Activated naive CD4-positive, alpha-beta T cell treated with anti-CD3 and anti-CD28 coated beads for 36 hours (primary cell): ENCODE results near the gene MYBPHL. TPM values are rescaled to one million over a fixed set of nuclear protein-coding genes. Genes with fewer than 3 reads are reported as not detected.

Experiments used
- CTCF ChIA-PET: fragments of 350-600 bp; sonication (Branson Sonifier 250); formaldehyde crosslinking; loops from one replicate; lab custom pipeline; 2021; ENCODE audit warnings: antibody characterized with exemption; lab: Charles Lee
- DNase-seq: peaks from one replicate; pipeline ENCODE4 v3.0.0-alpha.2; 2020
- H3K27ac Mint-ChIP-seq: one replicate; pipeline ENCODE4 v1.8.0; 2021; ENCODE audit warnings: mild to moderate bottlenecking, mixed read lengths
- H3K27me3 Mint-ChIP-seq: one replicate; pipeline ENCODE4 v1.8.0; 2021; ENCODE audit warnings: low read depth, mixed read lengths
- H3K36me3 Mint-ChIP-seq: one replicate; pipeline ENCODE4 v1.8.0; 2021; ENCODE audit warnings: low read depth, mixed read lengths
- H3K4me1 Mint-ChIP-seq: one replicate; pipeline ENCODE4 v1.8.0; 2021; ENCODE audit warnings: low read depth, mixed read lengths
- H3K4me3 Mint-ChIP-seq: one replicate; pipeline ENCODE4 v1.8.0; 2021; ENCODE audit warnings: mild to moderate bottlenecking, moderate library complexity, mixed read lengths
- H3K9me3 Mint-ChIP-seq: one replicate; pipeline ENCODE4 v1.8.0; 2021; ENCODE audit warnings: mixed read lengths
- intact Hi-C: fragments of 100-400 bp; cut with micrococcal nuclease; formaldehyde crosslinking; loops from one replicate; pipeline ENCODE4 v1.15.1; 2023
- total RNA-seq, 2 experiments: library from RNA; stranded (reverse); gene quantifications; one replicate each; pipeline ENCODE4 v1.2.3, GENCODE V29; 2021

The MYBPHL gene
- total RNA-seq, 2 experiments from 2014 or later, result not detected

- Mint-ChIP-seq H3K4me3 (peak overlapping the region; percentile 94), H3K27me3 (no peaks in the 10 kb centered on the region), H3K4me1 (peaks cover 6% of the 10 kb centered on the region), H3K9me3 (no peaks in the 10 kb centered on the region), H3K36me3 (no peaks in the 10 kb centered on the region), H3K27ac (no peak overlapping the region)
- CTCF ChIA-PET, result interaction anchor here (0.9 to 8.9 kb wide), 2 partner anchors 115 to 121 kb away, joined by 3 to 126 read pairs; partner anchors contain the start of gene SORT1
- intact Hi-C loops, result loop anchor here (1.0 to 5.0 kb wide), 7 partner anchors 71 to 265 kb away; partner anchors contain the start of genes ATXN7L2, PSMA5, SARS1 and WDR47
- no peak for DNase-seq
Observed at GRCh38 chr1:109283748-109284600, 22.8 kb downstream of the MYBPHL start.

GRCh38 chr1:109282952-109283747, 23.7 kb downstream of the MYBPHL start, which contains the start of gene PSRC1:
Gene PSRC1, minus strand, starts transcription at chr1:109283145.
- H3K4me1 Mint-ChIP-seq, result peaks cover 6% of the 10 kb centered on the region
- peak within 1 kb of the TSS; percentile 94 for H3K4me3 Mint-ChIP-seq
- H3K27ac Mint-ChIP-seq, result peak within 1 kb of the TSS; percentile 89
- H3K27me3 Mint-ChIP-seq, result no peaks in the 10 kb centered on the region
- no peaks in the 10 kb centered on the region for H3K9me3 Mint-ChIP-seq
- no peaks in the 10 kb centered on the region for H3K36me3 Mint-ChIP-seq
- DNase-seq, result peak; percentile 94
- intact Hi-C loops, result loop anchor here (1.0 to 5.0 kb wide), 7 partner anchors 70 to 266 kb away; partner anchors contain the start of genes ATXN7L2, PSMA5, SARS1 and WDR47
- CTCF ChIA-PET, result interaction anchor here (0.9 to 8.9 kb wide), 6 partner anchors 25 to 249 kb away, joined by 3 to 126 read pairs (median 4); partner anchors contain the start of gene SORT1

GRCh38 chr1:109282497-109282951, 24.3 kb downstream of the MYBPHL start:
- H3K27ac Mint-ChIP-seq, result no peak overlapping the region
- peak; percentile 11 for DNase-seq
- CTCF ChIA-PET, result interaction anchor here (0.9 to 8.9 kb wide), 6 partner anchors 25 to 250 kb away, joined by 3 to 126 read pairs (median 4); partner anchors contain the start of gene SORT1
- no peaks in the 10 kb centered on the region for H3K9me3 Mint-ChIP-seq
- H3K4me3 Mint-ChIP-seq, result peak overlapping the region; percentile 94
- H3K27me3 Mint-ChIP-seq, result no peaks in the 10 kb centered on the region
- peaks cover 6% of the 10 kb centered on the region for H3K4me1 Mint-ChIP-seq
- intact Hi-C loops, result loop anchor here (2.0 to 5.0 kb wide), 2 partner anchors 200 to 240 kb away; partner anchors contain the start of genes ATXN7L2 and WDR47
- no peaks in the 10 kb centered on the region for H3K36me3 Mint-ChIP-seq

- no peaks in the 10 kb centered on the region for H3K27me3 Mint-ChIP-seq
- H3K36me3 Mint-ChIP-seq, result no peaks in the 10 kb centered on the region
- no peak overlapping the region for H3K27ac Mint-ChIP-seq
- intact Hi-C loops, result loop anchor here (2.0 to 5.0 kb wide), 2 partner anchors 201 to 240 kb away; partner anchors contain the start of genes ATXN7L2 and WDR47
- peaks cover 6% of the 10 kb centered on the region for H3K4me1 Mint-ChIP-seq
- CTCF ChIA-PET, result interaction anchor here (0.6 to 8.9 kb wide), 6 partner anchors 16 to 250 kb away, joined by 3 to 126 read pairs (median 4); partner anchors contain the start of gene SORT1
- no peak for DNase-seq
- peak overlapping the region; percentile 94 for H3K4me3 Mint-ChIP-seq
- H3K9me3 Mint-ChIP-seq, result no peaks in the 10 kb centered on the region
Observed at GRCh38 chr1:109281680-109282496, 24.9 kb downstream of the MYBPHL start.

GRCh38 chr1:109280862-109281261, 25.9 kb downstream of the MYBPHL start:
- intact Hi-C loops, result loop anchor here (5.0 kb wide), 1 partner anchor 239 kb away; the partner anchor contains the start of gene WDR47
- peaks cover 6% of the 10 kb centered on the region for H3K4me1 Mint-ChIP-seq
- DNase-seq, result no peak
- H3K27ac Mint-ChIP-seq, result no peak overlapping the region
- H3K27me3 Mint-ChIP-seq, result no peaks in the 10 kb centered on the region
- CTCF ChIA-PET, result interaction anchor here (8.9 kb wide), 1 partner anchor 118 kb away, joined by 126 read pairs; the partner anchor contains the start of gene SORT1
- no peak overlapping the region for H3K4me3 Mint-ChIP-seq
- no peaks in the 10 kb centered on the region for H3K9me3 Mint-ChIP-seq
- H3K36me3 Mint-ChIP-seq, result no peaks in the 10 kb centered on the region

- DNase-seq, result no peak
- H3K36me3 Mint-ChIP-seq, result no peaks in the 10 kb centered on the region
- CTCF ChIA-PET, result interaction anchor here (0.6 to 8.9 kb wide), 4 partner anchors 33 to 252 kb away, joined by 4 to 126 read pairs (median 23); partner anchors contain the start of gene SORT1
- no peaks in the 10 kb centered on the region for H3K9me3 Mint-ChIP-seq
- intact Hi-C loops, result loop anchor here (5.0 kb wide), 1 partner anchor 237 kb away; the partner anchor contains the start of gene WDR47
- H3K4me3 Mint-ChIP-seq, result no peak overlapping the region
- H3K4me1 Mint-ChIP-seq, result peaks cover 6% of the 10 kb centered on the region
- H3K27me3 Mint-ChIP-seq, result no peaks in the 10 kb centered on the region
- H3K27ac Mint-ChIP-seq, result peak overlapping the region; percentile 30
Observed at GRCh38 chr1:109279615-109280278, 27.1 kb downstream of the MYBPHL start.

GRCh38 chr1:109277434-109278204, 29.2 kb downstream of the MYBPHL start:
- intact Hi-C loops, result loop anchor here (1.0 kb wide), 3 partner anchors 76 to 255 kb away; no protein-coding TSS in a partner anchor
- no peak overlapping the region for H3K4me3 Mint-ChIP-seq
- no peak overlapping the region for H3K27ac Mint-ChIP-seq
- no peaks in the 10 kb centered on the region for H3K9me3 Mint-ChIP-seq
- peaks cover 4% of the 10 kb centered on the region for H3K4me1 Mint-ChIP-seq
- no peaks in the 10 kb centered on the region for H3K27me3 Mint-ChIP-seq
- H3K36me3 Mint-ChIP-seq, result no peaks in the 10 kb centered on the region
- CTCF ChIA-PET, result interaction anchor here (0.6 to 8.9 kb wide), 23 partner anchors 13 to 324 kb away, joined by 3 to 126 read pairs (median 3); partner anchors contain the start of gene SORT1
- peak; percentile 73 for DNase-seq

- H3K36me3 Mint-ChIP-seq, result no peaks in the 10 kb centered on the region
- intact Hi-C loops, result no loop called here
Observed at GRCh38 chr1:109275706-109276345, 31.0 kb downstream of the MYBPHL start.

GRCh38 chr1:109274533-109275476, 32.0 kb downstream of the MYBPHL start:
- Mint-ChIP-seq H3K27me3 (no peaks in the 10 kb centered on the region), H3K4me1 (peaks cover 4% of the 10 kb centered on the region), H3K36me3 (no peaks in the 10 kb centered on the region), H3K9me3 (no peaks in the 10 kb centered on the region), H3K4me3 (no peak overlapping the region), H3K27ac (no peak overlapping the region)
- CTCF ChIA-PET, result interaction anchor here (8.9 kb wide), 1 partner anchor 124 kb away, joined by 126 read pairs; the partner anchor contains the start of gene SORT1
- no peak for DNase-seq
- intact Hi-C loops, result no loop called here

More at GRCh38 chr1:109275706-109276345, 31.0 kb downstream of the MYBPHL start:
- CTCF ChIA-PET, result interaction anchor here (0.7 to 8.9 kb wide), 10 partner anchors 11 to 326 kb away, joined by 3 to 126 read pairs (median 3); partner anchors contain the start of genes GNAI3 and SORT1
- no peak for DNase-seq
- H3K27ac Mint-ChIP-seq, result no peak overlapping the region
- H3K9me3 Mint-ChIP-seq, result no peaks in the 10 kb centered on the region
- H3K27me3 Mint-ChIP-seq, result no peaks in the 10 kb centered on the region
- peaks cover 4% of the 10 kb centered on the region for H3K4me1 Mint-ChIP-seq
- H3K4me3 Mint-ChIP-seq, result no peak overlapping the region
